GM19193 (cell line): ENCODE measurements around the gene ALKBH1.

Source experiments
- POLR2A ChIP-seq: IDR thresholded peaks from 4 replicates; pipeline ENCODE4 v1.6.1; 2011; ENCODE audit not compliant: insufficient read depth, insufficient read length; ENCODE audit errors: extremely low read depth

ALKBH1 gene

GRCh38 chr14:77707724-77708408 lies at the start of gene ALKBH1, which contains the start of gene SLIRP:
ALKBH1 (minus strand) TSS chr14:77708023; CDS start chr14:77708004, 19 bp downstream.
SLIRP (plus strand) TSS chr14:77708103; CDS start chr14:77708112, 9 bp downstream.
- TF ChIP-seq POLR2A, result peak; percentile 96

GRCh38 chr14:77752799-77753516 lies 45.1 kb upstream of the ALKBH1 start:
- TF ChIP-seq POLR2A, result no peak

GRCh38 chr14:77752266-77752665 lies 44.4 kb upstream of the ALKBH1 start:
- no peak for TF ChIP-seq POLR2A

- no peak for TF ChIP-seq POLR2A
Observed at GRCh38 chr14:77746064-77746702, 38.4 kb upstream of the ALKBH1 start.

- no peak for TF ChIP-seq POLR2A
Observed at GRCh38 chr14:77741438-77741837, 33.6 kb upstream of the ALKBH1 start.

GRCh38 chr14:77738559-77739250 lies 30.9 kb upstream of the ALKBH1 start:
- TF ChIP-seq POLR2A, result no peak

- no peak for TF ChIP-seq POLR2A
Observed at GRCh38 chr14:77730976-77731497, 23.2 kb upstream of the ALKBH1 start.

- TF ChIP-seq POLR2A, result no peak
Observed at GRCh38 chr14:77722301-77722700, 14.5 kb upstream of the ALKBH1 start.

- TF ChIP-seq POLR2A, result no peak
Observed at GRCh38 chr14:77721437-77721836, 13.6 kb upstream of the ALKBH1 start.

- no peak for TF ChIP-seq POLR2A
Observed at GRCh38 chr14:77717608-77718305, 9.9 kb upstream of the ALKBH1 start.

GRCh38 chr14:77714926-77715325 lies 7.1 kb upstream of the ALKBH1 start:
- TF ChIP-seq POLR2A, result no peak

GRCh38 chr14:77710364-77710763 lies 2.5 kb upstream of the ALKBH1 start:
- TF ChIP-seq POLR2A, result no peak

GRCh38 chr14:77709412-77709811 lies 1.6 kb upstream of the ALKBH1 start:
- no peak for TF ChIP-seq POLR2A

GRCh38 chr14:77708749-77709148 lies 926 bp upstream of the ALKBH1 start:
- TF ChIP-seq POLR2A, result no peak
